PC-3 (cell line): ENCODE results near the gene ANGPT4. TPM values are rescaled to one million over a fixed set of nuclear protein-coding genes. Genes with fewer than 3 reads are reported as not detected.

Source experiments
- ATAC-seq: fragments of 200-7000 bp; cut with Tn5 transposase; 2 replicates; pipeline ENCODE4 v1.9.1; 2020; ENCODE audit warnings: mild to moderate bottlenecking, moderate library complexity
- BruUV-seq: library from RNA; stranded (reverse); fragments of 400-500 nt; replicated peaks from 2 replicates; lab custom pipeline; 2021; lab: Mats Ljungman, UMichigan
- CTCF ChIA-PET: fragments of 300-600 bp; sonication (Branson Sonifier 250); formaldehyde crosslinking; loops from one replicate; lab custom pipeline; 2022; ENCODE audit warnings: antibody characterized with exemption; lab: Charles Lee
- POLR2A ChIA-PET: fragments of 300-600 bp; sonication (Branson Sonifier 250); formaldehyde crosslinking; loops from one replicate; lab custom pipeline; 2022; ENCODE audit warnings: antibody characterized with exemption; ENCODE audit not compliant: unreplicated experiment; lab: Charles Lee
- DNase-seq: peaks from one replicate; pipeline ENCODE4 v3.0.0-alpha.2; 2015
- H2AFZ ChIP-seq: fragments of 300-600 bp; sonication (generic); 2 replicates; pipeline ENCODE4 v1.6.0; 2016; ENCODE audit warnings: antibody characterized with exemption, low read length
- H3F3A ChIP-seq: fragments of 300-600 bp; sonication (generic); one replicate; pipeline ENCODE4 v1.6.0; 2017; ENCODE audit warnings: antibody characterized with exemption, low read length, control low read depth, mild to moderate bottlenecking; ENCODE audit not compliant: unreplicated experiment
- H3K27ac ChIP-seq: fragments of 300-600 bp; sonication (generic); 2 replicates; pipeline ENCODE4 v1.5.1; 2016; ENCODE audit warnings: mild to moderate bottlenecking, low read length
- H3K27me3 ChIP-seq: fragments of 300-600 bp; sonication (generic); 2 replicates; pipeline ENCODE4 v1.6.1; 2016; ENCODE audit warnings: low read length, mixed read lengths
- H3K36me3 ChIP-seq: fragments of 300-600 bp; sonication (generic); 2 replicates; pipeline ENCODE4 v1.6.1; 2016; ENCODE audit warnings: low read depth, mixed run types, low read length, mixed read lengths
- H3K4me1 ChIP-seq: fragments of 300-600 bp; sonication (generic); 2 replicates; pipeline ENCODE4 v1.5.1; 2016; ENCODE audit warnings: low read length; ENCODE audit not compliant: insufficient read depth
- H3K4me2 ChIP-seq: fragments of 300-600 bp; sonication (generic); 2 replicates; pipeline ENCODE4 v1.6.0; 2016; ENCODE audit warnings: low read length
- H3K4me3 ChIP-seq: fragments of 300-600 bp; sonication (generic); 2 replicates; pipeline ENCODE4 v1.5.1; 2016; ENCODE audit warnings: mild to moderate bottlenecking, low read length, mixed read lengths
- H3K79me2 ChIP-seq: fragments of 300-600 bp; sonication (generic); 2 replicates; pipeline ENCODE4 v1.6.1; 2017; ENCODE audit warnings: low read length, mixed read lengths
- H3K9ac ChIP-seq: fragments of 300-600 bp; sonication (generic); 2 replicates; pipeline ENCODE4 v1.6.0; 2016; ENCODE audit warnings: mild to moderate bottlenecking, low read length
- H3K9me2 ChIP-seq: fragments of 300-600 bp; sonication (generic); replicated peaks from 2 replicates; pipeline ENCODE4 v1.6.1; 2016; ENCODE audit warnings: mixed run types, low read length, mixed read lengths
- H3K9me3 ChIP-seq: fragments of 300-600 bp; sonication (generic); 2 replicates; pipeline ENCODE4 v1.6.1; 2016; ENCODE audit warnings: low read length, mixed read lengths
- H4K20me1 ChIP-seq: fragments of 300-600 bp; sonication (generic); 2 replicates; pipeline ENCODE4 v1.6.1; 2016; ENCODE audit warnings: low read length, mixed read lengths
- EZH2 ChIP-seq: fragments of 300-600 bp; sonication (generic); IDR thresholded peaks from one replicate; pipeline ENCODE4 v1.6.1; 2017; ENCODE audit warnings: antibody characterized with exemption, mild to moderate bottlenecking, low read length; ENCODE audit not compliant: unreplicated experiment
- EZH2phosphoT487 ChIP-seq: fragments of 300-600 bp; sonication (generic); IDR thresholded peaks from 2 replicates; pipeline ENCODE4 v1.6.1; 2018; ENCODE audit warnings: mild to moderate bottlenecking, antibody characterized with exemption, low read length, borderline replicate concordance
- intact Hi-C: fragments of 100-400 bp; cut with micrococcal nuclease; formaldehyde crosslinking; loops from 2 replicates; pipeline ENCODE4 v1.9.0; 2023
- total RNA-seq: library from RNA; depleted of rRNA; stranded (reverse); fragments of >200 nt; gene quantifications from 2 replicates; pipeline ENCODE4 v1.2.3, GENCODE V29; 2014
- TF ChIP-seq, protein P1 (sequence below): fragments of 300-600 bp; sonication (generic); conservative IDR thresholded peaks from 2 replicates; pipeline ENCODE4 v1.5.1; 2017; ENCODE audit warnings: antibody characterized with exemption, low read depth, mild to moderate bottlenecking, low read length

ANGPT4 gene
- total RNA-seq, 1 experiment from 2014 or later: not detected

DNA sequence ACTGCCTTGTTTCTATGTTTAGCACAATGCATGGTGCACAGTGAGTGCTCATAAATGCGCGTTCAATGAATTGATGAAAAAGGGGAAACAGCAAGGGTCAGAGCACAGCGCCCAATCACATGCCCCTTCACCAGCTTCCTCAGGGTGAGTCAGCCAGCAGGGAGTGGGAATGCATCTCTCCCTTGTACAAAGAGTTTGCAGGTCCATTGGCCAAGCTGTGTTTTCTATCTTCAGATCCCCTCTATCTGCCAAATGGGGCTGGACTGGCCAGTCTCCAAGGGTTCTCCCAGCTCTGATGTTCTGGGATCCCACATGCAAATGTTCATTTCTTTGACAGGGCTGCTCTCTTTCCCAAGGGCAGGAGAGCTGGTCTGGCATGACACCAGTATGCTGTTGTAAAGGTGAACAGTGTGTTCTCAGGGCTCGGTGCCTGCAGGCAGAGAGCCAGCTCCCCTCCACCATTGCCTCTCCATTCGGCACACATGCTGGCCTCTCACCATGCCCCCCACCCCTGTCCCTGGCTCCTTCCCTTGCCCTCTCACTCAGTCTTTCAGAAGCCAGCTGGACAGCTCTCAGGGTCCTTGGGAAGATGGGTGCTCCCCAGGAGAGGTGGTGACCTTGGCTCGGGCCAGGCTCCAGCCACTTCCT lies 25.0 kb downstream of the ANGPT4 start:
- no peak overlapping the region for H3K4me3 ChIP-seq
- DNase-seq: no peak
- peaks cover 21% of the 10 kb centered on the region for H3K27me3 ChIP-seq
- no peaks in the 10 kb centered on the region for H3F3A ChIP-seq
- H4K20me1 ChIP-seq: no peaks in the 10 kb centered on the region
- intact Hi-C loops: no loop called here
- H3K9me3 ChIP-seq: no peaks in the 10 kb centered on the region; the same call in 1 of the 2 replicates
- no peak overlapping the region for H3K27ac ChIP-seq
- no peak overlapping the region for H3K4me2 ChIP-seq
- TF ChIP-seq EZH2: no peak
- no peak for TF ChIP-seq EZH2phosphoT487
- TF ChIP-seq, protein P1, sequence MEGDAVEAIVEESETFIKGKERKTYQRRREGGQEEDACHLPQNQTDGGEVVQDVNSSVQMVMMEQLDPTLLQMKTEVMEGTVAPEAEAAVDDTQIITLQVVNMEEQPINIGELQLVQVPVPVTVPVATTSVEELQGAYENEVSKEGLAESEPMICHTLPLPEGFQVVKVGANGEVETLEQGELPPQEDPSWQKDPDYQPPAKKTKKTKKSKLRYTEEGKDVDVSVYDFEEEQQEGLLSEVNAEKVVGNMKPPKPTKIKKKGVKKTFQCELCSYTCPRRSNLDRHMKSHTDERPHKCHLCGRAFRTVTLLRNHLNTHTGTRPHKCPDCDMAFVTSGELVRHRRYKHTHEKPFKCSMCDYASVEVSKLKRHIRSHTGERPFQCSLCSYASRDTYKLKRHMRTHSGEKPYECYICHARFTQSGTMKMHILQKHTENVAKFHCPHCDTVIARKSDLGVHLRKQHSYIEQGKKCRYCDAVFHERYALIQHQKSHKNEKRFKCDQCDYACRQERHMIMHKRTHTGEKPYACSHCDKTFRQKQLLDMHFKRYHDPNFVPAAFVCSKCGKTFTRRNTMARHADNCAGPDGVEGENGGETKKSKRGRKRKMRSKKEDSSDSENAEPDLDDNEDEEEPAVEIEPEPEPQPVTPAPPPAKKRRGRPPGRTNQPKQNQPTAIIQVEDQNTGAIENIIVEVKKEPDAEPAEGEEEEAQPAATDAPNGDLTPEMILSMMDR: no peak
- no peaks in the 10 kb centered on the region for H3K36me3 ChIP-seq
- H3K9ac ChIP-seq: no peak overlapping the region
- ATAC-seq: peak; percentile 30; the same call in 1 of the 2 replicates
- H3K4me1 ChIP-seq: no peaks in the 10 kb centered on the region
- CTCF ChIA-PET: no interaction called here
- no TSS peak for BruUV-seq
- no peaks in the 10 kb centered on the region for H3K79me2 ChIP-seq
- no peak overlapping the region for H2AFZ ChIP-seq
- H3K9me2 ChIP-seq: no peaks in the 10 kb centered on the region
- POLR2A ChIA-PET: no interaction called here

DNA sequence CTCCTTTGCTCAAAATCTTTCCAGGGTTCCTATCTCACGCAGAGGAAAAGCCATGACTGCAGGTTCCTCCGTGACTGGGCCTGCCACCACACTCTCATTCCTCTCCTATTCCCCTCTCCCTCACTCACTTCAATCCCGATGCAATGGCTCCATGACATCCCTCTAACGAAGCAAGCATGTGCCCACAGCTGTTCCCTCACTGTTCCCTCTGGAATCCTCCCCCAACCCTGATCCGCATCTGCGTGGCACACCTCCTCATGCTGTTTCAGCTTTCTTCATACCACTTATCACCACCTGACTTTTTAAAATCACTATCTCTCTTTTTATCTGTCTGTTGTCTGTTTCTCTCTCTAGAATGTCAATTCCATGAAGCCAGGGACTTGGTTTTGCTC lies 25.5 kb downstream of the ANGPT4 start:
- no TSS peak for BruUV-seq
- Histone ChIP-seq H3K27ac (no peak overlapping the region), H3K9me3 (no peaks in the 10 kb centered on the region), H3K27me3 (peaks cover 24% of the 10 kb centered on the region), H2AFZ (no peak overlapping the region), H3K4me2 (no peak overlapping the region), H3K9ac (no peak overlapping the region), H4K20me1 (no peaks in the 10 kb centered on the region), H3K36me3 (no peaks in the 10 kb centered on the region), H3K4me3 (no peak overlapping the region), H3K4me1 (no peaks in the 10 kb centered on the region), H3K9me2 (no peaks in the 10 kb centered on the region), H3K79me2 (no peaks in the 10 kb centered on the region), H3F3A (no peaks in the 10 kb centered on the region)
- POLR2A ChIA-PET: no interaction called here
- CTCF ChIA-PET: no interaction called here
- TF ChIP-seq EZH2 (no peak), EZH2phosphoT487 (no peak)
- TF ChIP-seq, protein P1: no peak
- DNase-seq (no peak), ATAC-seq (no peak)
- intact Hi-C loops: no loop called here

DNA sequence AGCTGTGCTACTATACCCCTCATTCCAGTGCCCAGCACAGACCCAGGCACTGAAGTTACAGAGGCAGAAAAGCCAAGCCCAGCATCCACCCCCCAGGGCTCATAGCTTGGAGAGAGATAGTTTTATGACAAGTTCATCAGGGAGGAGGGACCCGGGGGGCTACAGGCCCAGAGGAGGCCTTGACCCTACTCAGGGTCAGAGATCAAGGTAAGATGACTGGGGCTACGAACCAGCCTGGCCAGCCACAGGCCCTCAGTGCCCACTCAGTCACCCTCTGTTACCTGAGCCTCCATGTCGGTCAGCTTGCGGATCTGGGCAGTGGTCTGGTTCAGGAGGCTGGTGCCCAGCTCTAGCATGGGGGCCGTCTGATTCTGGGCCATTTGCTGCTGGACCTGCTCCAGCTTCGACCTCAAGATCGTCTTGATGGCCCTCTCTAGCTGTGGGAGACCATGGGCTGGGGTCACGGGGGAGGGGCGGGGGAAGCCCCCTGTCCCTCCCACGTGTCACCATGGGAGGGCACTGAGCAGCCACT lies 26.1 kb downstream of the ANGPT4 start:
- intact Hi-C loops: loop anchor here (5.0 kb wide), 1 partner anchor 73 kb away; no protein-coding TSS in a partner anchor
- no peaks in the 10 kb centered on the region for H3K9me2 ChIP-seq
- H3K9ac ChIP-seq: no peak overlapping the region
- H3K36me3 ChIP-seq: no peaks in the 10 kb centered on the region
- peaks cover 30% of the 10 kb centered on the region for H3K27me3 ChIP-seq
- TF ChIP-seq EZH2 (no peak), EZH2phosphoT487 (no peak)
- TF ChIP-seq, protein P1: no peak
- no peak overlapping the region for H3K4me3 ChIP-seq
- CTCF ChIA-PET: no interaction called here
- POLR2A ChIA-PET: no interaction called here
- H4K20me1 ChIP-seq: no peaks in the 10 kb centered on the region
- no TSS peak for BruUV-seq
- H3K79me2 ChIP-seq: no peaks in the 10 kb centered on the region
- no peak overlapping the region for H3K27ac ChIP-seq
- H2AFZ ChIP-seq: no peak overlapping the region
- no peaks in the 10 kb centered on the region for H3K4me1 ChIP-seq
- H3K4me2 ChIP-seq: no peak overlapping the region
- no peaks in the 10 kb centered on the region for H3F3A ChIP-seq
- no peak for DNase-seq
- no peaks in the 10 kb centered on the region for H3K9me3 ChIP-seq
- ATAC-seq: no peak
